ENCODE results near the gene TMPRSS6.

DNA sequence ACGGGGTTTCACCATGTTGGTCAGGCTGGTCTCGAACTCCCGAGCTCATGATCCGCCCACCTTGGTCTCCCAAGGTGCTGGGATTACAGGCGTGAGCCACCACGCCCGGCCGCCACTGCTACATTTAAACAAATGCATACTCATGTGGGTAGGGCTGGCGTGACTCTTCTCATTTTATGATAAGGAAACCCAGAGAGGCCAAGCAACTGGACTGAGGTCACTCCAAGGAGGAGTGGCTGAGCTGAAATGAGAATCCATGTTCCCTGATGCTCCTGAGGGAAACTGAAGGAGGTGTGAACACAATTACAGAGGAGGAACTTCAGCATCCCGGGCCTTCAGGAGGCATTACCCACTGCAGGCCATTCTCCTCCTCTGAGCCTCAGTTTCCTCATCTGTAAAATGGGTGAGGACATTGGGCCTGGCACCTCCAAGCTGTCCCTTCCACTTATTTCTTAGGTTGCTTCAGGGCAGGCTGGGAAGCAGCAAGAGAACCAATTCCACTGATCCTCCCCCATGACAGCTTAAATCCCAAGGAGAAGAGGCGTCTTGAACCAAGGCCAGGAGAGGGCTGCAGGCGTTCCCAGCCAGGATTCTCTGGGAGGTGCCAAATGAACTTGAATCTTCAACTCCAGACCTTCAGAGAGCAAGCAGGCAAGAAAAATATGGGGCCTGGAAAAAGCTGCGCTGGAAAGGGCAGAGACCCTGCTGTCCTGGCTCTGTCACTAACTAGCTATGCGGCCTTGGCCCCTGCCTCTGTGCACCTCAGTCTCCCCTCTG is 93.2 kb downstream of the TMPRSS6 start:
- TF ChIP-seq, protein P1, sequence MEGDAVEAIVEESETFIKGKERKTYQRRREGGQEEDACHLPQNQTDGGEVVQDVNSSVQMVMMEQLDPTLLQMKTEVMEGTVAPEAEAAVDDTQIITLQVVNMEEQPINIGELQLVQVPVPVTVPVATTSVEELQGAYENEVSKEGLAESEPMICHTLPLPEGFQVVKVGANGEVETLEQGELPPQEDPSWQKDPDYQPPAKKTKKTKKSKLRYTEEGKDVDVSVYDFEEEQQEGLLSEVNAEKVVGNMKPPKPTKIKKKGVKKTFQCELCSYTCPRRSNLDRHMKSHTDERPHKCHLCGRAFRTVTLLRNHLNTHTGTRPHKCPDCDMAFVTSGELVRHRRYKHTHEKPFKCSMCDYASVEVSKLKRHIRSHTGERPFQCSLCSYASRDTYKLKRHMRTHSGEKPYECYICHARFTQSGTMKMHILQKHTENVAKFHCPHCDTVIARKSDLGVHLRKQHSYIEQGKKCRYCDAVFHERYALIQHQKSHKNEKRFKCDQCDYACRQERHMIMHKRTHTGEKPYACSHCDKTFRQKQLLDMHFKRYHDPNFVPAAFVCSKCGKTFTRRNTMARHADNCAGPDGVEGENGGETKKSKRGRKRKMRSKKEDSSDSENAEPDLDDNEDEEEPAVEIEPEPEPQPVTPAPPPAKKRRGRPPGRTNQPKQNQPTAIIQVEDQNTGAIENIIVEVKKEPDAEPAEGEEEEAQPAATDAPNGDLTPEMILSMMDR (IDR thresholded peaks at IDR 0.05; ENCODE audit: low read depth, low read length), result no peak
- TF ChIP-seq EZH2phosphoT487 (IDR thresholded peaks at IDR 0.05; ENCODE audit: low read depth), result no peak
